MM.1S (cell line): Measurements from ENCODE around the gene CASP8.

ENCODE experiments used
- CTCF ChIP-seq: fragments of 300-600 bp; sonication (generic); IDR thresholded peaks from 2 replicates; pipeline ENCODE4 v1.5.1; 2016; ENCODE audit warnings: antibody characterized with exemption, low read length, mixed read lengths
- EZH2 ChIP-seq: fragments of 300-600 bp; sonication (generic); optimal IDR thresholded peaks from 2 replicates; pipeline ENCODE3; 2017; ENCODE audit warnings: low read depth, mild to moderate bottlenecking, antibody characterized with exemption, low read length, mixed read lengths
- EZH2phosphoT487 ChIP-seq: fragments of 300-600 bp; sonication (generic); IDR thresholded peaks from 2 replicates; pipeline ENCODE4 v1.6.1; 2018; ENCODE audit warnings: antibody characterized with exemption, low read length

- TF ChIP-seq CTCF = no peak
- no peak for TF ChIP-seq EZH2
- no peak for TF ChIP-seq EZH2phosphoT487
Observed at GRCh38 chr2:201266629-201267028, 6.3 kb downstream of the CASP8 start.
